Epithelial cell of esophagus (primary cell): ENCODE data around the gene CFAP157.

ENCODE experiments used
- DNase-seq: peaks from one replicate; pipeline ENCODE4 v3.0.0; 2010; ENCODE audit warnings: low read depth
- H3K4me3 ChIP-seq: 2 replicates; pipeline ENCODE4 v1.5.1; 2011; ENCODE audit warnings: mild to moderate bottlenecking, low read length, control low read depth
- TF ChIP-seq, protein P1 (sequence below): IDR thresholded peaks from 2 replicates; pipeline ENCODE4 v1.5.1; 2011; ENCODE audit warnings: low read depth, mild to moderate bottlenecking, low read length, control low read depth, inconsistent platforms; ENCODE audit not compliant: insufficient read depth; ENCODE audit errors: missing control alignments

CFAP157 gene

GRCh38 chr9:127729522-127730256 lies 22.9 kb downstream of the CFAP157 start:
- TF ChIP-seq, protein P1, sequence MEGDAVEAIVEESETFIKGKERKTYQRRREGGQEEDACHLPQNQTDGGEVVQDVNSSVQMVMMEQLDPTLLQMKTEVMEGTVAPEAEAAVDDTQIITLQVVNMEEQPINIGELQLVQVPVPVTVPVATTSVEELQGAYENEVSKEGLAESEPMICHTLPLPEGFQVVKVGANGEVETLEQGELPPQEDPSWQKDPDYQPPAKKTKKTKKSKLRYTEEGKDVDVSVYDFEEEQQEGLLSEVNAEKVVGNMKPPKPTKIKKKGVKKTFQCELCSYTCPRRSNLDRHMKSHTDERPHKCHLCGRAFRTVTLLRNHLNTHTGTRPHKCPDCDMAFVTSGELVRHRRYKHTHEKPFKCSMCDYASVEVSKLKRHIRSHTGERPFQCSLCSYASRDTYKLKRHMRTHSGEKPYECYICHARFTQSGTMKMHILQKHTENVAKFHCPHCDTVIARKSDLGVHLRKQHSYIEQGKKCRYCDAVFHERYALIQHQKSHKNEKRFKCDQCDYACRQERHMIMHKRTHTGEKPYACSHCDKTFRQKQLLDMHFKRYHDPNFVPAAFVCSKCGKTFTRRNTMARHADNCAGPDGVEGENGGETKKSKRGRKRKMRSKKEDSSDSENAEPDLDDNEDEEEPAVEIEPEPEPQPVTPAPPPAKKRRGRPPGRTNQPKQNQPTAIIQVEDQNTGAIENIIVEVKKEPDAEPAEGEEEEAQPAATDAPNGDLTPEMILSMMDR = no peak
- no peak overlapping the region for H3K4me3 ChIP-seq
- no peak for DNase-seq

DNA sequence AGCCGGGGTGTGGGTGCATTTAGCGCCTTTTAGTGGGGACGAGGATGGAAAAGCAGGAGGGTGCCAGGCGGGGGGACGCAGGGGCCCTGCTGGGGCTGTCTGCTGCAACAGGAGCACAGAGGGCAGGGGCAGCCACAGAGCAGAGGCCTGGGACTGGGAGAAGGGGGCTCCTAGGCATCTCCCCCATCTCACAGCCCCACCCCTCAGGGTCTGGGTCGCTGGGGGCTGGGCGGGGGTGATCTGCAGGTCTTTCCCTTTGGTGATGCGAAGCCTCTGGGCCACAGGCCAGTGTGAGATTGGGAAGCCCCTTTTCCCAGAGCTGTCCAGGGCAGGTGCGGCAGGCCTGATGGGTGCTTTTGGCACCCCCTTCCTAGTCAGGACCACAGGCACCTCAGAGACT lies 23.5 kb downstream of the CFAP157 start:
- TF ChIP-seq, protein P1 = no peak
- DNase-seq = no peak
- H3K4me3 ChIP-seq = no peak overlapping the region

- H3K4me3 ChIP-seq = no peak overlapping the region
- TF ChIP-seq, protein P1 = no peak
- DNase-seq = no peak
These were observed 24.1 kb downstream of the CFAP157 start for GRCh38 chr9:127730799-127731410.

- no peak overlapping the region for H3K4me3 ChIP-seq
- TF ChIP-seq, protein P1 = no peak
- DNase-seq = no peak
These were observed 25.1 kb downstream of the CFAP157 start for GRCh38 chr9:127731938-127732337.

- TF ChIP-seq, protein P1 = no peak
- no peak for DNase-seq
- H3K4me3 ChIP-seq = no peak overlapping the region
These were observed 25.7 kb downstream of the CFAP157 start for GRCh38 chr9:127732444-127732843.

DNA sequence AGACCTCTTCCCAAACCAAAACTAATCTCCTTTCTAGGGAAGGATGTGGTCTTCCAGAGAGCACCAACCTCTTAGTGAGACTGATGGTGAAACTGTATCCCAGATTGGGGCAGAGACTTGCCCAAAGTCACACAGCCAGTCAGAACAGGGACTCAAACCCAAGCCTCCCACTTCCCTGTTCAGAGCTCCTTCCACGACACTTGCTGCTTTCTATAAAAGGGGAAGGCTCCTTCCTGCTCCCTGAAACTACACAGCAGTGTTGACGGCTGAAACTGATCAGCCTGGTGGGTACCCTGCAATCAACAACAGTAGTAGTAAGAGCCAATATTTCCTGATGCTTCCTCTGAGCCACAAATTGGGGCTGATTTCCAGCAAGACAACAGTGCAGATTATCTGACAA lies 26.8 kb downstream of the CFAP157 start:
- TF ChIP-seq, protein P1 = no peak
- no peak for DNase-seq
- H3K4me3 ChIP-seq = no peak overlapping the region
